Glomerular visceral epithelial cell (primary cell): ENCODE results near the gene UNCX.
A peak's percentile ranks its signal among the peaks of the same experiment; 100 is the strongest.
"Not testable (repeated sequence)": the region's sequence is repeated elsewhere in the genome, so short reads cannot be mapped to it uniquely, and the experiment has no call there.

Source experiments
- DNase-seq: peaks from one replicate; pipeline ENCODE4 v3.0.0-alpha.2; 2016; ENCODE audit errors: extremely low spot score

UNCX gene

DNA sequence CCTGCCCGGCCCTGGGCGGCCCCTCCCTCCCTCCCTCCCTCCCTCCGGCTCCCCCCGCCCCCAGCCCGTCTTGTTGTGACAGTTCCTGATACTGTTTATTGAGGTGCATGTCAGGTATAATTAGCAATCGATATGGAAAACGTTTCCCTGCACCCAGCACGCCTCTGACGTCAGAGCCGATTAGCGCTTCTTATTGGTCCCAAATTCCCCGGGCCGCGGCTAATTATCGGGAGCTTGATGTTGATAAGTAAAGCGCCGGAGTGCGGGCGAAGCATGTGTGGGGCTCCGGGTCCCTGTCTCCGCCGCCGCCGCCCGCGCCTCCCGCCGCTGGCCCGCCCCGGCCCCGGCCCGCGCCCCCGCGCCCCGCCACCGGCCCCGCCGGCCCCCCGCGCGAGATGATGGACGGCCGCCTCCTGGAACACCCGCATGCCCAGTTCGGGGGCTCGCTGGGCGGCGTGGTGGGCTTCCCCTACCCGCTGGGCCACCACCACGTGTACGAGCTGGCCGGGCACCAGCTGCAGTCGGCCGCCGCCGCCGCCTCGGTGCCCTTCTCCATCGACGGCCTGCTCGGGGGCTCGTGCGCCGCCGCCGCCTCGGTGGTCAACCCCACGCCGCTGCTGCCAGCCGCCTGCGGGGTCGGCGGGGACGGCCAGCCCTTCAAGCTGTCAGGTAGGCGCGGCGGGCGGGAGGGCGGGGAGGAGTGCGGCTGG lies at the start of gene UNCX:
UNCX (plus strand) TSS at position 250 of the 710 bp plus-strand sequence; CDS start at position 396, 146 bp downstream.
- DNase-seq, result no peak

GRCh38 chr7:1187127-1187526 lies 45.5 kb upstream of the UNCX start:
- DNase-seq, result no peak

GRCh38 chr7:1188720-1189294 lies 43.9 kb upstream of the UNCX start:
- DNase-seq, result no peak

GRCh38 chr7:1189986-1190772 lies 42.5 kb upstream of the UNCX start:
- DNase-seq, result no peak

- peak; percentile 26 for DNase-seq
These were observed 40.4 kb upstream of the UNCX start for GRCh38 chr7:1192171-1192676.

DNA sequence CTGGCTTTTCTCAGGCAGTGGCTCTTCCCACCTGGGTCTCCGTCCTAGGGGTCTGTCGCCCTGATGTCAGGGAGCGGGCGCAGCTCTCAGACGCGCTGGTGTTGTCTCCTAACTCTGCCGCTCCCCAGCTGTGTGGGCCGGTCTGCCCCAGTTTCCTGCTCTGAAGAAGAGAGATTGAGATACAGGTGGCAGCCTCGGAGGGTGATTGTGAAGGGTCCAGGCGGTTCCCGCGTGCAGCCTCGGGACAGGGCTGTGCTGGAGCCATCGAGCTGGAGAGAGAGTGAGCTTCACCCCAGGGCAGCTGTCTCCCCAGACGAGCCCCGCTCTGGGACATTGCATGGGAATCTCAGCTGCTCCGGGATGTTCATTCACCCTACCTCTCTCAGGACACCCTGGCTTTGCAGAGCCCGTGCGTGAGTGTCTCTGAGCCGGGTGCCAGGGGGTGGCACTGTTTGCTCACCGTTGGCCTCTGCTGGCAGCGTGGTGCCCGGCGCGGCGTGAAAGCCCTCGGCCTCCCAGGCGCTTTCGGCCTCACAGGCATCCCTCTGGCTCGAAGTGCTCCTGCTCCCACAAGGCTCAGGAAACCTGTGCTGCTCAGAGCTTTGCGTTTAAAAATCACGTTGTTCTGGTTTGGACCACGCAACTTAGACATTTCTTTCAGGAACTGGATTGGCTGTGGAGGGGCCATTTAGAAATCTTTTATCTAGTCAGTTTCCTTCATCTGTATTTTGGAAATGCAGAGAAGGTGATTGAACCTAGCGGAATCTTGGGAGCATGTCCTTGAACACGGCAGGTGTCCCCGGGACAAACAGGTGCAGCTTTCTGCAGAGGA lies 38.9 kb upstream of the UNCX start:
- DNase-seq, result peak; percentile 62

DNA sequence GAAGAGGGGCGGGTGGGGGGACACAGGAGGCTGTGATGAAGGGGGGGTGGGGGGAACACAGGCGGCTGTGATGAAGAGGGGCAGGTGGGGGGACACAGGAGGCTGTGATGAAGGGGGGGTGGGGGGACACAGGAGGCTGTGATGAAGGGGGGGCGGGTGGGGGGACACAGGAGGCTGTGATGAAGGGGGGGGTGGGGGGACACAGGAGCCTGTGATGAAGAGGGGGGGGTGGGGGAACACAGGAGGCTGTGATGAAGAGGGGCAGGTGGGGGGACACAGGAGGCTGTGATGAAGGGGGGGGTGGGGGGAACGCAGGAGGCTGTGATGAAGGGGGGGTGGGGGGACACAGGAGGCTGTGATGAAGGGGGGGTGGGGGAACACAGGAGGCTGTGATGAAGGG lies 36.2 kb upstream of the UNCX start:
- not testable (repeated sequence) for DNase-seq

GRCh38 chr7:1196950-1197349 lies 35.7 kb upstream of the UNCX start:
- no peak for DNase-seq

DNA sequence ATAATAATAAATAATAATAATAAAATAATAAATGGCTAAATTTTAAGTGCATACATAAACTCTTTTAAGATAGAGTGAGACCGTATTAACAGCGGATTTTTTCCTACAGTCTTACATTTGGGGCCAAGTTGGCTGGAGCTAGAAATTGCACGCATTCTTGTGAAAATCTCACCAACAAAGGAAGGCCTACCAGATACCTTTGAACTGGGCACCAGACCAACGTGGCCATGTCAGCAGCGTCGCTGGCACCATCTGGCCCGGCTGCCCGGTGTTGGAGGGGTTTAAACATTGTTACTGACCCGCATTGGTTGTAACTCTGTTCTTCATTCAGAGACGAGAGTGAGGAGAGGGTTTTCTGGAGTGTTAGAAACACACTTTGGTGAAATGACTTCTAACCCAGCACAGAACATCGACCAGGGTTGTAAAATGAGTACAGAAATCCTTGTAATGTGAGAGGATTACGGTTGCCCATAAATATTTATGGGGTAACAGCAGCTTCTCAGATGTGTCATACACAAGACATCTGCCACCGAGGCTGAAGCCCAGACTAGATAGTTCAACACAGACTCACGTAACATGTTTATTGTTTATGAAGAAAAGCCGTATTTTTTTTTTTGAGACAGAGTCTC lies 34.6 kb upstream of the UNCX start:
- DNase-seq, result no peak

GRCh38 chr7:1200045-1200444 lies 32.6 kb upstream of the UNCX start:
- DNase-seq, result no peak

DNA sequence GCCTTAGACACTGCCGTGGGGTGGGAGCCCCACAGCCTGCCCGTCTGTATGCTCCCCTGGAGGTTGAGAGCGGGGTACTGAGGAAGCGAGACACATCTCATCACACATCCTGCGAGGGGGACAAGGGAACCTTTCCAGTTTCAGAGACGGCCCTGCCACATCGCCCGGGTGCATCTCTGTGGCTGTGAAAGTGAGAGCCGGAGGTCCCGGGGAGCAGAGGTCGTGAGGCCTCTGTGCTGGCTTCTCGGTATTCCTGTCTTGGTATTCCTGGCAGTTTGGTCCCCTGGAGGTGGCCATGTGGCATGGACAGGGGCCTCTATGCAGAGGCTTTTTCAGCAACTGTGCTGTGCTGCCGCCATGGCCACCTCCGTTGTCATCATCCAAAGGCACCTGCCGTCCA lies 30.8 kb upstream of the UNCX start:
- DNase-seq, result no peak

GRCh38 chr7:1202914-1203313 lies 29.8 kb upstream of the UNCX start:
- DNase-seq, result not testable (repeated sequence)

GRCh38 chr7:1204460-1205140 lies 28.1 kb upstream of the UNCX start:
- DNase-seq, result no peak

DNA sequence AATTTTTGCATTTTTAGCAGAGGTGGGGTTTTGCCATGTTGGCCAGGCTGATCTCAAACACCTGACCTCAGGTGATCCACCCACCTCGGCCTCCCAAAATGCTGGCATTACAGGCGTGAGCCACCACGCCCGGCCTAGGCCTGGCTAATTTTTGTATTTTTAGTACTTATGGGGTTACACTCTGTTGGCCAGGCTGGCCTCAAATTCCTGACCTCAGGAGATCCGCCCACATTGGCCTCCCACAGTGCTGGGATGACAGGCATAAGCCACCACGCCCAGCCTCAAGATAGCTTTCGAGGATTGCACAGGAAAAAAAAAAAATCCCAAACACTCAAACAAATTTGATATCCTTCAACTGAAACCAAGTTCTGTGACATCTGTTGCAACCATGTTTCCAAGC lies 26.9 kb upstream of the UNCX start:
- not testable (repeated sequence) for DNase-seq

DNA sequence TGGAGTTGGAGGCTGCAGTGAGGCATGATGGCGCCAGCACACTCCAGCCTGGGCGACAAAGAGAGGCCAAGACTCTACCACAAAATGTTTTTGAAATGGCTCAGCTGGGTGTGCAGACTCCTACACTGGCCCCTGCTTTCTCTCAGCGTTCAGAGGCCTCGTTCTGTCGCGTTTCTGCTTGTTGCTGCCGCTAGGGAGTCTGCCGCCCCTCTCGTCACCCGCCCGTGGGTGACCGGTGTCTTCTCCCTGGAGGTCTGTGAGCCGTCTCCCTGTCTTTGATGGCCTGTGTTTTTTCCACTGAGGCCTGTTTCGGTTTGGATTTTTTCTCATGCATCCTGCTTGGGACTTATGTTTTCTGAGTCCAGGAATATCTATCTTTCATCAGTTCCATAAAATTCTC lies 23.6 kb upstream of the UNCX start:
- no peak for DNase-seq

GRCh38 chr7:1210321-1210978 lies 22.2 kb upstream of the UNCX start:
- DNase-seq, result no peak

DNA sequence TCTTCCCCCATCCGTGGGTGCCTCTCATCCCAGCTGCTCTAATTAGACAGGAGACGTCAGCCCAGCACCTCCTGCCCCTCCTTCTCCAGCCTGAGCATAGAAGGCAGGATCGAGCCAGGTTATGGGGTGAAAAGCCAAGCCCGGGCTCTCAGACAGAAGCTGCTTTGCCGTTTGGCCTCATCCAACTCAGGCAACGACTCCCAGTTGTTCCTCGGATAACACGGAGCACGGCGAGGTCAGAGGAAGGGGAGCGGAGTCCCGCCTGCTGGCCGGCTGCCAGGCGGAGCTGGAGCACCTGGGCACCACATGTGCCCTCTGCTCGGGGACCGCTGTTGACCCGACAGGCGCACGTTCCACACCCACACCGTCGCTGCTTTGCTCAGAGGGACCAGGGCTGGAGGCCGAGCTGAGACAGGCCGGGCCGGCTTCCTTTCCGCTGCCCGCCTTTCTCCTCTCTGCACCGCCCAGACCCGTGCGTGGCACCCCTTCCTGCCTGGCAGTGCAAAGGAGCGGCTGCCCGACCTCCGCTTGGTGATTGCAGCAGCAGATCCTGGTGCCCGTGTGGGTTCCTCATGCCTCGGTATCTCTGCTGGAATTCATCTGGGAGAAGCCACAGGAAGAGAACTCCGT lies 21.6 kb upstream of the UNCX start:
- no peak for DNase-seq

- DNase-seq, result no peak
These were observed 21.1 kb upstream of the UNCX start for GRCh38 chr7:1211611-1212010.

- DNase-seq, result not testable (repeated sequence)
These were observed 20.6 kb upstream of the UNCX start for GRCh38 chr7:1212025-1212424.

GRCh38 chr7:1214516-1214915 lies 18.2 kb upstream of the UNCX start:
- no peak for DNase-seq
